CD4-positive, alpha-beta T cell treated with Interleukin-12 subunit alpha and Interleukin-12 subunit beta, for 1 hour (primary cell): ENCODE results near the gene GDA.

Experiments
- DNase-seq: peaks from one replicate; pipeline ENCODE4 v3.0.0-alpha.2; 2020

The GDA gene

DNA sequence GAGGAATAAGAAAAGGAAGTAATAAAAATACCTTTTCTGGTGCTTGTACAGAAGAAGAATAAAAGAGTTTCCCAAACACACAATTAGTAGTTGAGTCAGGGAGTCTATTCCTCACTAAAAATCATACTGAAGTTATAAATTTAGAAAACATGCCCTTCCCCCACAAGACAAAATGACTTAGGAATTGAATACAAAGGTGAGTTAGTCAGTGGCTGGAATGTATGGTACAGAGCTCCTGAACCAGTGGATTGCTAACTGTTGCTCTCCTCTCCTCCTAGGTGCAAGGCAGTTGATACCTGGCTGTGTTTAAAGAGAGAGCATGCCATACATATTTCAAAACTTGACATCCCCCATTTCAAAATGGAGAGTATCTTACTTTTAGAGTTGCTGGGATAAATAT lies 1.9 kb downstream of the GDA start:
- DNase-seq: no peak

GRCh38 chr9:72154468-72155285 lies 5.4 kb downstream of the GDA start:
- DNase-seq: no peak

DNA sequence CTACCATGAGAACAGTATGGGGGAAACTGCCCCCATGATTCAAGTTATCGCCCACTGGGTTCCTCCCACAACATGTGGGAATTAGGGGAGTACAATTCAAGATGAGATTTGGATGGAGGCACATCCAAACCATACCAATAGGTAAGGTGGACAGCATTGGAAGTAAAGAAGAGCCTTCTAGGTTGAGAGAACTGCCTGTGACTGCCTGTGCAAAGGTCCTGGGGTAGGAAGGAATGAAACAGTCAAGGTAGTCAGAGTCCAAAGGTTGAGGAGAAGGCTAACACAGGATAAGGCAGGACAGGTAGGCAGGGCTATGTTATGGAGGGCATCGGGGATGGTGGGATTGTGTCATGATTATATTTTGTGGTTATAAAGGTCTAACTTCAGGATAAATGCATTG lies 6.1 kb downstream of the GDA start:
- no peak for DNase-seq

- no peak for DNase-seq
Measured at GRCh38 chr9:72156586-72156985, 7.3 kb downstream of the GDA start.

DNA sequence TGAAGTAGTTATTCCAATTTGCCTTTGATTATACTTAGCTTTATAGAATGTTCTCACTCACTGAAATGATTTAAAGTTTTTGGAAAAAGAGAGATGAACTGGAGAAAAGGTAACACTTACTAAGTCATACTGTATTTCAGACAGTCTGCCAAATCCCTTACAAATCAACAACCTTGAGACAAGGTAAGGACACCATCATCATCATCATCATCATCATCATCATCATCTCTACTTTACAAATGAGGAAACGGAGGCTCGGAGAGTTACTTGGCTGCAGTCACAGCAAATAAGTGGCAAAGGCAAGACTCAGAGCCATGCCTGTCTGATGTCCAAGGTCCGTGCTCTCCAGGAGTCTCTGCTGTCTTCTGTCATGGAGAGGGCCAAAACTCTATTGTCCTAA lies 9.4 kb downstream of the GDA start:
- no peak for DNase-seq

- DNase-seq: no peak
Measured at GRCh38 chr9:72160446-72161123, 11.3 kb downstream of the GDA start.

- no peak for DNase-seq
Measured at GRCh38 chr9:72165326-72165725, 16.1 kb downstream of the GDA start.

- DNase-seq: no peak
Measured at GRCh38 chr9:72165821-72166547, 16.7 kb downstream of the GDA start.

- no peak for DNase-seq
Measured at GRCh38 chr9:72168075-72168474, 18.8 kb downstream of the GDA start.

DNA sequence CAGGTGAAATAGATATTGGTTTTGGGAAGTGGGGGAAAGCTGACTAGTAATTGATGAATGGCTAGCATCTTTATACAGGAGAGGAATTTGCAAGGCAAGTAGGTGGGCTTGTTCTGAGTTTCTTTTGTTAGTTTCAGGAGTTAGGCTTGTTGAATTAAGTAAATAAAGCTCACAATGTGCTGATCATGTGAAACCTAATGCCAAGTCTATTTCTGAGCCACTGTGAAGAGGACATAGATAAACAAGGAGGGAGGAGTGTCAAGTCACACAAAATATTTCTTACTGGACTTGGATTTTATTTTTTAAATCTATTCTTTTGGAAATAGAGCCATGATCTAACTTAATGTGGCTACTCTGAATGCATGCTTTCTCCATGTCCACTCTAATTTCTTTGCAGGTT lies 19.9 kb downstream of the GDA start:
- DNase-seq: no peak

- no peak for DNase-seq
Measured at GRCh38 chr9:72173080-72173479, 23.8 kb downstream of the GDA start.

DNA sequence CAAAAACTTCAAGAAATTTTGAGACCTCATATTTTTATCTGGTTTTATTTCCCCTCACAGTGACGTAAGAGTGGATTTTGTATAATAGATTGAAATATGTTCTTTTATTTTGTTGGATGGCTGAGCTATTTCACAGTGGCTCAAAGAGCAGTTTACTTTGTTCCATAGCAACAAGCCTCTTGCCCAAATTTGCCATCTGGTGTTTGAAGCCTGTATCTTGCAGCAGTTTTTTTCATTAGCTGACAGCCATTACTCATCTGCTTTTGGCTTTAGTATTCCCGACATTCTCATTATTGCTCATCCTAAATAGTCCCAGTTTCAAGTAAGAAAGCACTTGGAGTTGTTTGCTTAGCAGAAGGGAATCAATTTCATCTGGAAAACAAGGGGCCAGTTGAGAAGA lies 36.3 kb downstream of the GDA start:
- no peak for DNase-seq

GRCh38 chr9:72187121-72187695 lies 38.0 kb downstream of the GDA start:
- DNase-seq: no peak

DNA sequence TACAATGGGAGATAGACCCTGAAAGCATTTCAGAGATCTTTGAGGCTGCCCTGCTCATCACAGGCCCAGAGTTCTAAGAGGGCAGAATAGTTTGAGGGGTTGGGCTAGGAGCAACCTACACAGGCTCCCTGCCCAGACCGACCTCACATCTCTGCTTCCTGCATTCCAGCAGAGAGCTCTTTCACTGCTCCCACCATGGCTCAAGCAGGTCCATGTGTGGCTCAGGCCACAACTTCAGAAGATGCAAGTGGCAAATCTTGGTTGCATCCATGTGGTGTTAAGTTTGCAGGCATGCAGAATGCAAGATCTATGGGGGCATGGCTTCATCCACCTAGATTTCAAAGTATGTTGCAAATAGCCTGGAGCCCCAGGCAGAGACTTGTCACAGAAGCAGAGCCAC lies 39.0 kb downstream of the GDA start:
- no peak for DNase-seq

GRCh38 chr9:72193478-72193881 lies 44.2 kb downstream of the GDA start:
- DNase-seq: no peak

DNA sequence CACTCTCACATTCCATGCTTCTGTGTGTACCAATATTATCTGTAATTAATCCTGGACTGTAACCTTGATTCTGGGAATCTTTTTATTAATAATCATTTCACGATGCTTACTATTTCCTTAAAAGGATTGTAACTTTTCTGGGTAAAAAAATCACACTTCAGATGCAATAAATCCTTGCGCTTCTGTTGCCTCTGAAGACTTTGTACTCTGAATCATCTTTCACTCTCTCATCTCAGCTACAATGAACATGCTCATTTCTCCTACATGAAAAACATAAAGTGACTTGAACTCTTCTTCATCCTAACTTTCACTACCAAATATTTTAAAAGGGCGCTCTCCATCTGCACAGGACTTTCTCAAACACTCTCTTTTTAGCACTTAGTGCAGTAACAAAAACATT lies 50.0 kb downstream of the GDA start:
- no peak for DNase-seq

GRCh38 chr9:72200452-72200851 lies 51.2 kb downstream of the GDA start:
- no peak for DNase-seq

DNA sequence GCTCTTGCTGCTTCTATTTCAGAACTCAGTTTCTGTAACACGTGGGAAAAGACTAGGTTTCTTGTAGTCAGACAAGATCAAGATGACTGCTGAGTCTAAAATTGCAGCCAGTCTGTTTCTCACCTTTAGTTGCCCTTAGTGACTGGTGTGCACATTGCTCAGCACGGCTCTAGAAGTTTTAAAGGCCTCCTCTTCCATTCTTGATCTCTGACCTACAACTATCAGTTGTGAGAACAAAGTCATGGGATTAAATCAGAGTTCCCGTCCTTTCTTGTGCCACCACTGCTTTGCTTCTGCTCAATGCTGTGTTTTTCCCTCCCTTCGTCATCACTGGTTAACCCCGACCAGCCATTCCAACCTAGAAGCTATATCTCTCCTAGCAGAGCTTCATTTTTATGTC lies 52.8 kb downstream of the GDA start:
- DNase-seq: no peak

- no peak for DNase-seq
Measured at GRCh38 chr9:72203205-72203803, 54.1 kb downstream of the GDA start.

DNA sequence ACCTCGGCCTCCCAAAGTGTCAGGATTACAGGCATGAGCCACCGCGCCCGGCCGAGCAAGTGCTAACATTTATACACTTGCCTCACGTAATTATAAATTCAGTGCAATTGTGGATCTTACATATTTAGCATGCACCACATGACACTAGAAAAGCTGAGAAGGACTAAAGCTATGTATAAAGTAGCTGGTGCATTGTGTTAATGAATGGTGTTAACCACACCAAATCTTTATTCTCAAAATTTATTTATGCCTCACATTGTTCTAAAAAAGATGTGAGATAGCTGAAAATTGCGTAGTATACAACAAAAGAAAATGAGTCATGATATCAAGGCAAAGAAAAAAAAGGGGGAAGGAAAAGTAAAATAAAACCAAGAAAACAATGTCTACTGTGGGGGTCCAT lies 54.8 kb downstream of the GDA start:
- no peak for DNase-seq

DNA sequence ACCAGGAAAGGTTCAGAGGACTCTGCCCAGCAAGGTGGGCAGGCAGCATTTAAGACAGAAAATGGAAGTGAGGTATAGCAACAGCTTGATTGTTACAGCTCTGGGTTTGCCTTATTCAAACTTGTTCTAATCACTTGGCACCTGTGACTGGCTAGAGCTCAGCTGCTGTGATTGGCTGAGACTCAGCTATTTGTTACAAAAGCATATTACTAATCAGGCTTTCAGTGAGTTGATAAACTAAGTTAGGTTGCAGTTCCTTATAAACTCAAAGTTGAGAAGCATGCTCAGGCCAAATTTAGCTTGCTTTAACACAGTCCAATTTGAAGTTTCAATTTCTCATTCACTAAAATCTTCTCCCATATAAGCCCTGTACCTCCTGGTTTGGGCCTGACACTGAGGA lies 56.3 kb downstream of the GDA start:
- no peak for DNase-seq

- DNase-seq: no peak
Measured at GRCh38 chr9:72207278-72207677, 58.0 kb downstream of the GDA start.

- DNase-seq: no peak
Measured at GRCh38 chr9:72210522-72210921, 61.3 kb downstream of the GDA start.
